Measurements from ENCODE around the gene ANKRD23. TPM values are rescaled to one million over a fixed set of nuclear protein-coding genes. Genes with fewer than 3 reads are reported as not detected.

ANKRD23 gene
- total RNA-seq, 1 donor from 2014 or later: 12.5 TPM

DNA sequence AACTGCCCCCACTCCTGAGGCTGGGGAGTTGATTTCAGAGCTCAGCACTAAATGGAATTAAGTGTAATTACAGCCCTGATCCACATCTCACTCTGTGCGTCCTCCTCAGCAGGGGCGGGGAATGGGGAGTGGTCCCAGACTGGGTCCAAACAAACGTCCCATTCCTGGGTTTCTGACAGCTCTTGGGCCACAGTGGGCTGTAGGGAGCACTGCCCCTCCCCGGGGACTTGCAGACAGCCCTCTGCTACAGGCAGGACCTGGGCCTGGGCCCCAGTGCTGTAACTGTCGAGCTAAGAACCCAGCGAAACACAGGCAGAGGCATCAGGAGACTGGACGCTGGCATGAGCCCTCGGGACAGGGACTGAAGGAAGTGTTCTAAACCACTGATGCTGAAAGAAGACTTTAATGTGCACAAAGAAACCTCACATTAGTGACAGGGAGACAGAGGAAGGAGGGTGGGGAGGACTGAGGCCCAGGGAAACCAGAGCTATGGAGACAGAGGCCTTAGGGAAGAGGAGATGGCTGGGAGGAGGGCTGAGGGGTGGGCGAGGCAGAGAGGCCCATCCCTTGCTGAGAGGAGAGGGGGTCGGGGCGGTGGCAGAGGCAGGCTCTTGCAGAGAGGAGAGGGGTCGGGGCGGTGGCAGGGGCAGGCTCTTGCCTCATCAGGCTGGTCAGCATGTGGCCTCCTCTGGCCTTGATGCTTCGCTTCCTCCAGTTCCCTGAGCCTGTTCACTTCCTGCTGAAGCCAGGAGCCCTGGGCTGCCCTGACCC, 31.9 kb upstream of the ANKRD23 start:
- Mint-ChIP-seq H3K27ac (peak overlapping the region; percentile 94), H3K27me3 (ENCODE audit: low read depth) (no peaks in the 10 kb centered on the region), H3K36me3 (no peaks in the 10 kb centered on the region), H3K4me1 (peaks cover 68% of the 10 kb centered on the region), H3K9me3 (no peaks in the 10 kb centered on the region), H3K4me3 (no peak overlapping the region)
- TF ChIP-seq, protein P1, sequence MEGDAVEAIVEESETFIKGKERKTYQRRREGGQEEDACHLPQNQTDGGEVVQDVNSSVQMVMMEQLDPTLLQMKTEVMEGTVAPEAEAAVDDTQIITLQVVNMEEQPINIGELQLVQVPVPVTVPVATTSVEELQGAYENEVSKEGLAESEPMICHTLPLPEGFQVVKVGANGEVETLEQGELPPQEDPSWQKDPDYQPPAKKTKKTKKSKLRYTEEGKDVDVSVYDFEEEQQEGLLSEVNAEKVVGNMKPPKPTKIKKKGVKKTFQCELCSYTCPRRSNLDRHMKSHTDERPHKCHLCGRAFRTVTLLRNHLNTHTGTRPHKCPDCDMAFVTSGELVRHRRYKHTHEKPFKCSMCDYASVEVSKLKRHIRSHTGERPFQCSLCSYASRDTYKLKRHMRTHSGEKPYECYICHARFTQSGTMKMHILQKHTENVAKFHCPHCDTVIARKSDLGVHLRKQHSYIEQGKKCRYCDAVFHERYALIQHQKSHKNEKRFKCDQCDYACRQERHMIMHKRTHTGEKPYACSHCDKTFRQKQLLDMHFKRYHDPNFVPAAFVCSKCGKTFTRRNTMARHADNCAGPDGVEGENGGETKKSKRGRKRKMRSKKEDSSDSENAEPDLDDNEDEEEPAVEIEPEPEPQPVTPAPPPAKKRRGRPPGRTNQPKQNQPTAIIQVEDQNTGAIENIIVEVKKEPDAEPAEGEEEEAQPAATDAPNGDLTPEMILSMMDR (IDR thresholded peaks at IDR 0.05; ENCODE audit: unreplicated experiment): peak; percentile 11
- DNase-seq (ENCODE audit: low spot score in 2 of 2, unreplicated experiment in 2 of 2): no peak

DNA sequence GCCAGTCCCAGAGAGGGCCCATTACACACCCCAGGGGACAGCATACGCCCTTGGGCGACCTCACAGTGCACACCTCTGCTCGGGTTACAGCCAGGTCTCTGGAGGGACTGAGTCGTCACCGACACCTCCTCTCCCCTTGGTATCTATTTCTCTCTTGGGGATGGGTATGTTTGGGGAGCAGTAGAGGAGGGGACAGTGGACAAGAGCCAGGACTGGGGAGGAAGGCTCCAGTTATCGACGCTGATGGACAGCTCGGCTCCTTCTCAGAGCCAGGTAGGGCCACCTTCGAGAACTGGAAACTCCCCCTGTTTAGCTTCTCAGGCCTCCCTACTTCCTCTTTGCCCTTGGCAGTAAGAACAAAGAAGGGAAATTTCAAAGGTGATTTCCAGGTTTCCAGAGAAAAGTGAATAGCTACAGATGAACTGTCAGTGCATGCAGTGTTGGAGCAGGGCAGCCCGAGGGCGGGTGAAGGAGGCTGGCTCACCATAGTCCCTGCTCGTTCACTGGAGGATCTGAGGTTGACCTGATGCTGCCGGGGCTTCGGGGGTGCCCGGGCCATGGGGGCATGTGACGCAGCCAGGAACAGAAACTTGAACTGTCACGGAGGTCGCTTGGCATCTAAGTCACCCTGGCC, 30.5 kb upstream of the ANKRD23 start:
- no peaks in the 10 kb centered on the region for H3K27me3 Mint-ChIP-seq (ENCODE audit: low read depth)
- TF ChIP-seq, protein P1 (IDR thresholded peaks at IDR 0.05; ENCODE audit: unreplicated experiment): no peak
- H3K27ac Mint-ChIP-seq: peak overlapping the region; percentile 94

DNA sequence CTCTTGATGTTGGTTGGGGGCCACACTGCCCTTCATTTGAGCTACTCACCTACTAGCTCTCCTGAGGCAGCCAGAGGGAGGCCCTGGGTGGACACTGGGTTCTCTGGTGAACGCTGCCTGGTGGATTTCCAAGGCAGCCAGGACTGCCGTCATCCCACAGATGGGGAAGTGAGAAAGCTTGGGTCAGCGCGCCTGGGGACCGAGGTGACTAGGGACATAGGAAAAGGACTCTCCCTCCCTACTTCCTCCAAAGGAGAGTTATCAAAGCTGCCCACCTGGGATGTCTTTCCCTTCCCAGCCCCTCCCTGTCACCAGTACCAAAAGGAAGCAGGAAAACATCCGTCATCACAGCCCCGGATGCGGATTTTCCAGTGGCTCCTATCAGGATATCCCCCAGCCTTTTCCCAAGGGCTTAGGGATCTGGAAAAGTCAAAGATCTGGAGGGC, 29.9 kb upstream of the ANKRD23 start:
- no peak overlapping the region for H3K4me3 Mint-ChIP-seq
- TF ChIP-seq, protein P1 (IDR thresholded peaks at IDR 0.05; ENCODE audit: unreplicated experiment): no peak
- peaks cover 62% of the 10 kb centered on the region for H3K4me1 Mint-ChIP-seq
- H3K36me3 Mint-ChIP-seq: no peaks in the 10 kb centered on the region
- no peaks in the 10 kb centered on the region for H3K9me3 Mint-ChIP-seq
- no peak for DNase-seq (ENCODE audit: low spot score in 2 of 2, unreplicated experiment in 2 of 2)
- H3K27me3 Mint-ChIP-seq (ENCODE audit: low read depth): no peaks in the 10 kb centered on the region
- peak overlapping the region; percentile 94 for H3K27ac Mint-ChIP-seq

More for the DNA sequence above, 30.5 kb upstream of the ANKRD23 start:
- H3K4me3 Mint-ChIP-seq: peak overlapping the region; percentile 37
- H3K9me3 Mint-ChIP-seq: no peaks in the 10 kb centered on the region
- H3K36me3 Mint-ChIP-seq: no peaks in the 10 kb centered on the region
- peaks cover 62% of the 10 kb centered on the region for H3K4me1 Mint-ChIP-seq
- no peak for DNase-seq (ENCODE audit: low spot score in 2 of 2, unreplicated experiment in 2 of 2)

DNA sequence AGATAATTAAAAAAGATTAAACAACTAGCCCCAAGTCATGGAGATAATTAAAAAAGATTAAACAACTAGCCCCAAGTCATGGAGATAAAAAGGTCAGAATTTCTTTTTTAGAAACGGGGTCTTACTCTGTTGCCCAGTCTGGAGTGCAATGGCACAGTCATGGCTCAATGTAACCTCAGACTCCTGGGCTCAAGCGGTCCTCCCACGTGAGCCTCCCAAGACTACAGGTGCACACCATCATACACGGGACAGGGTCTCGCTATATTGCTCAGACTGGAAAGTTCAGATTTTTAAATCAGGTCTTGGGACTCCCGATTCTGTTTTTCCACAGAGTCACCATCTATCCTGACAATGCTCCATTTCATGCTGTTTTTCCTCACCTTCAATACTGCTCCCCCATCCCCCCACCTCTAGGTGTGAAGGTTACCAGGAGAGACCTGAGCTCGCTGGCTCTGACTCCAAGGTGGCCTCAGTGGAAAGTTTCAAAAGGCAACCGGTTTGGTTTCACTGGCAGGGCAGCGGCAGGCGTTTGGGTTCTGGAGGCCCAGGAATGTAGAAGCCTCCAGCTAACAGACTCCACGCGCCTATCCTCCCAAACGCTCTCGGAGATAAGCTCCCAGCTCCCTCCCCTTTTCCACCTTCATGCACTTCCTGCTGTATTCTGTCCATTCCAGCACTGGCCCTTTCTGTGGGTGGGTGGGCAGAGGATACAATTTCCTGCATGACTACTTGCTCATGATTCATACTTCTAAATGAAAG, 28.9 kb upstream of the ANKRD23 start:
- H3K27ac Mint-ChIP-seq: peak overlapping the region; percentile 94
- peak overlapping the region; percentile 17 for H3K4me3 Mint-ChIP-seq
- no peaks in the 10 kb centered on the region for H3K36me3 Mint-ChIP-seq
- no peak for DNase-seq (ENCODE audit: low spot score in 2 of 2, unreplicated experiment in 2 of 2)
- H3K4me1 Mint-ChIP-seq: peaks cover 56% of the 10 kb centered on the region
- H3K27me3 Mint-ChIP-seq (ENCODE audit: low read depth): no peaks in the 10 kb centered on the region
- TF ChIP-seq, protein P1 (IDR thresholded peaks at IDR 0.05; ENCODE audit: unreplicated experiment): no peak
- no peaks in the 10 kb centered on the region for H3K9me3 Mint-ChIP-seq

DNA sequence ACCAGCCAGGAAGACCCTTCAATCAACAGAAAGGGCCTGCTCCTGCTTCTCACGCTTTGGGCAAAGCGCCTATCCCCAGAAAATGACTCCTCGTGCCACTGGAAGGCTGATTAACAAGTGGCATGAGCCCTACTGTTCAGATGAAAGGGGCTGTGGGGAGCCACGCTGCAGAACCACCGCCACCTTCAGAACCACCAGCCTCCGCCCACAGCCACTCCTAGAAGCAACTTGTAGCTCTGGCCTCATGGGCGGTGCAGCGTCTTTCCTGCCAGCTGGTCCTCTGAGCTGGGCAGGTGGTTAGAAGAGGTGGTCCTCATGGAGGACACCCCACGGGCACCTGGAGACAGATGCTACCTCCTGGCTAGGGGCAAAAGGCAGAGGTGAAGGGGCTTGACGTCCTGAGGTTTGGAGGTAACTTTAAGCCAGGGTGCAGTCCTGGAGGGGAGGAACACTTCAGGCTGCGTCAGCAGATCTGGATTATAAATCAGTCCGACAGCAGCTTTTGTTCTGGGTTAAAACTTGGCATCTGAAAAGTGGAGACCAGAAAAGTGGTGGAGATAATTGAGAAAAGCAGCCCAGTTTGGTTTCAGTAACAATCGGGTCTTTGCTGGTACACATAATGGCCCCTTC, 26.9 kb upstream of the ANKRD23 start:
- TF ChIP-seq, protein P1 (IDR thresholded peaks at IDR 0.05; ENCODE audit: unreplicated experiment): no peak
- H3K4me1 Mint-ChIP-seq: peaks cover 60% of the 10 kb centered on the region
- no peak for DNase-seq (ENCODE audit: low spot score in 2 of 2, unreplicated experiment in 2 of 2)
- H3K36me3 Mint-ChIP-seq: peaks cover 4% of the 10 kb centered on the region
- H3K27ac Mint-ChIP-seq: peak overlapping the region; percentile 95
- H3K27me3 Mint-ChIP-seq (ENCODE audit: low read depth): no peaks in the 10 kb centered on the region
- no peaks in the 10 kb centered on the region for H3K9me3 Mint-ChIP-seq
- peak overlapping the region; percentile 80 for H3K4me3 Mint-ChIP-seq

Measured in mesothelial cell of epicardium (in vitro differentiated cells).